ENCODE results near the gene WRAP53. TPM values are rescaled to one million over a fixed set of nuclear protein-coding genes. Genes with fewer than 3 reads are reported as not detected.

Gene WRAP53
- total RNA-seq, 2 donors from 2014 or later = 6.0 to 22.6 TPM

DNA sequence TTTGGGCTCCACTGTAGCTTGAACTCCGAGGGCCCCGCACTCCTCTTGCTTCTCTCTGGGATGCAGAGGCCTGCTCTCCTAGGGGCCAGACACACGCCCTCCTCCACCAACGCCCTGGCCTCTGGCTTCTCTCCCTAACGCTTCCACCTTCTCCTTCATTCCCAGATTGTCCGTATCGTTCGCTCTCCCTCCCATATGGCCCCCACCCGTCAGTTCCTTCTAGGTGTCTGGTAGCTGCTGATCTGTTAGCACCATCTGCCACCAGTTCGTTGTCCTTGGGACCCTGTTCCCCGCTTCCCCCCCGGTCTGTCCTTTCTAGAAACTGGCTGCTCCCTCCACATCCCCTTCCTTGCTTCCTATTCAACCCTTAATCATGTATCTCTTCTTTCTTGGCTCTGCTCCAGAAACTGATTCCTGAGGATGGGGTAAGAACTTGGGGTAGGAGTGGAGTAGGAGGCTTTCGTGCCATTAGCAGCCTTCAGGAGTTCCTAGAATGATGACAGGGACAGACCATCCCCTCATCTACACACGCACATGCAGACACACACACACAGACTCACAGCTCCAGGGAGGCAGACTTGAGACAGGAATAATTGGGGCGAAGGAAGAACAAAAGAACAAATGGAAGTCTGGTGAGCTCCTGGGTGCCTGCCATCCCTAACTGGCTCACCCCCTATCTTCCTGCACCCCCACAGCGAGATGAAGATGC lies 33.3 kb upstream of the WRAP53 start:
- TF ChIP-seq, protein P1, sequence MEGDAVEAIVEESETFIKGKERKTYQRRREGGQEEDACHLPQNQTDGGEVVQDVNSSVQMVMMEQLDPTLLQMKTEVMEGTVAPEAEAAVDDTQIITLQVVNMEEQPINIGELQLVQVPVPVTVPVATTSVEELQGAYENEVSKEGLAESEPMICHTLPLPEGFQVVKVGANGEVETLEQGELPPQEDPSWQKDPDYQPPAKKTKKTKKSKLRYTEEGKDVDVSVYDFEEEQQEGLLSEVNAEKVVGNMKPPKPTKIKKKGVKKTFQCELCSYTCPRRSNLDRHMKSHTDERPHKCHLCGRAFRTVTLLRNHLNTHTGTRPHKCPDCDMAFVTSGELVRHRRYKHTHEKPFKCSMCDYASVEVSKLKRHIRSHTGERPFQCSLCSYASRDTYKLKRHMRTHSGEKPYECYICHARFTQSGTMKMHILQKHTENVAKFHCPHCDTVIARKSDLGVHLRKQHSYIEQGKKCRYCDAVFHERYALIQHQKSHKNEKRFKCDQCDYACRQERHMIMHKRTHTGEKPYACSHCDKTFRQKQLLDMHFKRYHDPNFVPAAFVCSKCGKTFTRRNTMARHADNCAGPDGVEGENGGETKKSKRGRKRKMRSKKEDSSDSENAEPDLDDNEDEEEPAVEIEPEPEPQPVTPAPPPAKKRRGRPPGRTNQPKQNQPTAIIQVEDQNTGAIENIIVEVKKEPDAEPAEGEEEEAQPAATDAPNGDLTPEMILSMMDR (IDR thresholded peaks at IDR 0.05) = no peak
- Histone ChIP-seq H3K27ac (no peak overlapping the region), H3K9me3 (no peaks in the 10 kb centered on the region), H3K27me3 (peaks cover 20% of the 10 kb centered on the region), H3K4me1 (no peaks in the 10 kb centered on the region), H3K9ac (ENCODE audit: low read depth in 2 of 2, low read length in 2 of 2) (no peak overlapping the region), H3K36me3 (no peaks in the 10 kb centered on the region), H3K4me3 (no peak overlapping the region)
- DNase-seq = no peak
- intact Hi-C loops (cut with DNase I) = no loop called here

GRCh38 chr17:7655541-7655840 lies 32.8 kb upstream of the WRAP53 start:
- intact Hi-C loops (cut with DNase I) = no loop called here
- TF ChIP-seq, protein P1 (IDR thresholded peaks at IDR 0.05) = no peak
- Histone ChIP-seq H3K27ac (no peak overlapping the region), H3K4me1 (no peaks in the 10 kb centered on the region), H3K36me3 (no peaks in the 10 kb centered on the region), H3K4me3 (no peak overlapping the region), H3K9ac (ENCODE audit: low read depth in 2 of 2, low read length in 2 of 2) (no peak overlapping the region), H3K27me3 (peaks cover 15% of the 10 kb centered on the region), H3K9me3 (no peaks in the 10 kb centered on the region)
- DNase-seq = no peak

- TF ChIP-seq, protein P1 (IDR thresholded peaks at IDR 0.05) = no peak
- no peak overlapping the region for H3K9ac ChIP-seq (ENCODE audit: low read depth in 2 of 2, low read length in 2 of 2)
- no peaks in the 10 kb centered on the region for H3K4me1 ChIP-seq
- intact Hi-C loops (cut with DNase I) = no loop called here
- H3K4me3 ChIP-seq = no peak overlapping the region
- H3K27ac ChIP-seq = no peak overlapping the region
- H3K9me3 ChIP-seq = no peaks in the 10 kb centered on the region
- H3K36me3 ChIP-seq = no peaks in the 10 kb centered on the region
- H3K27me3 ChIP-seq = no peaks in the 10 kb centered on the region
- peak; percentile 32 for DNase-seq
These were observed 31.2 kb upstream of the WRAP53 start for GRCh38 chr17:7656958-7657609.

DNA sequence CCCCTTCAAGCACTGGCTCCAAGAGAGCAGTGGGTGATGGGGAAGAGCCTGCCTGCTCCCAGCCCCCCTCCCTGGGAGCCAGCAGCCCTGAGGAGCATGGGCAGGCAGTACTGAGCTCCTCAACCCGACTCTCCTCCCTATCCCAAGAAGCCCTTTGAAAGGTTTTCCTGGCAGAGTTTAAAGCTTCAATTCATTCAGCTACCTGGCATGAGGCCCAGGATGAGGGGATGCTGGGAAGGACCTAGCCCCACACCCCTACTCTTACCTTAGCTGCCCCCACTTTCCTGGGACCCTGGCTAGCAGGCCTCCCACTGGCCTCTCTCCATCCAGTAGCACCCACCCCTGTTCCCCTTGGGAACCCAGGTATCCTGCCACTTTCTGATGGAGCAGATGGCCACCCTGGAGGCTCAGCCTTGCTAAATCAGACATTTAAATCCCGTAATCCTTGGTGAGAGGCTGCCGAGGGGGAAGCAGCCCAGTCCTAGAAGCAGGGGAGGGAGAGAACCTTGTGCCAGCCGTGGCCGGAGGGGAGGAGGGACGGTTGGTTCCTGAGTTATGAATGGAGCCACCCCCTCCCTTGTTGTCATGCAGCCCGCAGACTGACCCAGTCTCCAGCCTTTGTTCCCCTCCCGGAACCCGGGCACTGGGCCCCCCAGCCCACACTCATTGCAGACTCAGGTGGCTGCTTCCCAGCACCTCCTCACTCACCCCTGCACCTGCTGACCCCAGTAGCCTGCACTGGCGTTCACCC lies 20.4 kb upstream of the WRAP53 start:
- H3K4me3 ChIP-seq = no peak overlapping the region
- no peak overlapping the region for H3K27ac ChIP-seq
- no peaks in the 10 kb centered on the region for H3K36me3 ChIP-seq
- no peaks in the 10 kb centered on the region for H3K27me3 ChIP-seq
- no peaks in the 10 kb centered on the region for H3K4me1 ChIP-seq
- no peak overlapping the region for H3K9ac ChIP-seq (ENCODE audit: low read depth in 2 of 2, low read length in 2 of 2)
- intact Hi-C loops (cut with DNase I) = no loop called here
- no peaks in the 10 kb centered on the region for H3K9me3 ChIP-seq
- TF ChIP-seq, protein P1 (IDR thresholded peaks at IDR 0.05) = no peak
- DNase-seq = no peak

DNA sequence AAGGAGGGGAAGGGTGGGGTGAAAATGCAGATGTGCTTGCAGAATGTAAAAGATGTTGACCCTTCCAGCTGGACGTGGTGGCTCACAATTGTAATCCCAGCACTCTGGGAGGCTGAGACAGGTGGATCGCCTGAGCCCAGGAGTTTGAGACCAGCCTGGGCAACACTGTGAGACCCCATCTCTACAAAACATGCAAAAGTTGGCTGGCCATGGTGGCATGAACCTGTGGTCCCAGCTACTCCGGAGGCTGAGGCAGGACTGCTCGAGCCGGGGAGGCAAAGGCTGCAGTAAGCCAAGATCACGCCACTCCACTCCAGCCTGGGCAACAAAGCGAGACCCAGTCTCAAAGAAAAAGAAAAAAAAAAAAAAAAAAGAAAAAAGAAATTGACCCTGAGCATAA lies 19.8 kb upstream of the WRAP53 start:
- H3K36me3 ChIP-seq = peaks cover 5% of the 10 kb centered on the region

More for the DNA sequence above, 19.8 kb upstream of the WRAP53 start:
- intact Hi-C loops (cut with DNase I) = no loop called here
- no peak overlapping the region for H3K4me3 ChIP-seq
- DNase-seq = no peak
- no peak overlapping the region for H3K9ac ChIP-seq (ENCODE audit: low read depth in 2 of 2, low read length in 2 of 2)
- H3K27me3 ChIP-seq = no peaks in the 10 kb centered on the region
- H3K9me3 ChIP-seq = peaks cover 1% of the 10 kb centered on the region
- no peak overlapping the region for H3K27ac ChIP-seq
- H3K4me1 ChIP-seq = no peaks in the 10 kb centered on the region
- TF ChIP-seq, protein P1 (IDR thresholded peaks at IDR 0.05) = no peak

Data from colonic mucosa (tissue), 4 donors.